Esophagus muscularis mucosa (tissue), 4 donors: Measurements from ENCODE around the gene CACNA1G. TPM values are rescaled to one million over a fixed set of nuclear protein-coding genes. Genes with fewer than 3 reads are reported as not detected.

Experiments
- DNase-seq: peaks from one replicate; pipeline ENCODE4 v3.0.0-alpha.2; 2017; ENCODE audit errors: extremely low spot score
- H3K27ac ChIP-seq, 4 donors: fragments of 200-600 bp; sonication (generic); replicated peaks in 1 of 4; 1 replicate in 3 of 4; 2 replicates in 1 of 4; pipeline ENCODE4 v1.5.1; 2016 to 2019; ENCODE audit warnings: mild to moderate bottlenecking in 1 of 4
- H3K27me3 ChIP-seq, 4 donors: fragments of 200-600 bp; sonication (generic); one replicate each; pipeline versions ENCODE4 v1.5.1 to v1.6.0; 2016 to 2019
- H3K36me3 ChIP-seq, 4 donors: fragments of 200-600 bp; sonication (generic); one replicate each; pipeline ENCODE4 v1.5.1; 2016 to 2019
- H3K4me1 ChIP-seq, 4 donors: fragments of 200-600 bp; sonication (generic); one replicate each; pipeline ENCODE4 v1.5.1; 2016 to 2019
- H3K4me3 ChIP-seq, 4 donors: fragments of 200-600 bp; sonication (generic); 1 replicate in 2 of 4; 2 replicates in 2 of 4; pipeline ENCODE4 v1.5.1; 2016 to 2019; ENCODE audit warnings: mild to moderate bottlenecking in 4 of 4, moderate library complexity in 1 of 4
- H3K9me3 ChIP-seq, 4 donors: fragments of 200-600 bp; sonication (generic); 1 replicate in 3 of 4; 2 replicates in 1 of 4; pipeline ENCODE4 v1.5.1; 2016 to 2019
- CTCF ChIP-seq, 3 experiments: fragments of 200-600 bp in 2 of 3; fragments of 450-650 bp in 1 of 3; sonication (generic) in 2 of 3; IDR thresholded peaks; one replicate each; pipeline ENCODE4 v1.5.1; 2017 to 2019; ENCODE audit warnings: antibody characterized with exemption in 3 of 3, mild to moderate bottlenecking in 2 of 3, moderate library complexity in 1 of 3
- EP300 ChIP-seq: sonication (generic); formaldehyde crosslinking; IDR thresholded peaks from one replicate; pipeline ENCODE4 v1.6.1; 2017; ENCODE audit warnings: antibody characterized with exemption
- POLR2A ChIP-seq: fragments of 450-650 bp; IDR thresholded peaks from one replicate; pipeline ENCODE4 v1.6.1; 2017; ENCODE audit warnings: antibody characterized with exemption, moderate library complexity, mild to moderate bottlenecking, low read depth
- POLR2AphosphoS5 ChIP-seq, 2 donors: sonication (generic); formaldehyde crosslinking; IDR thresholded peaks; one replicate each; pipeline ENCODE4 v1.6.1; 2017; ENCODE audit warnings: antibody characterized with exemption in 2 of 2
- WGBS: methylation state at CpG from one replicate; pipeline ENCODE4 v1.1.5; 2018; 5-methylcytosine and 5-hydroxymethylcytosine counted together
- intact Hi-C: fragments of 100-400 bp; cut with DNase I; formaldehyde crosslinking; loops from one replicate; pipeline ENCODE4 v1.15.1; 2023
- total RNA-seq, 4 donors: library from RNA; depleted of rRNA; stranded (reverse); fragments of >200 nt; gene quantifications; one replicate each; pipeline versions ENCODE4 v1.1.0 to v1.2.1, GENCODE V29; 2016

The CACNA1G gene
- total RNA-seq, 4 donors from 2014 or later: 0.39 to 0.63 (median 0.50) TPM; not detected in 1

- TF ChIP-seq EP300 (no peak), CTCF (IDR thresholded peaks at IDR 0.05) (no peak), POLR2A (no peak), POLR2AphosphoS5 (IDR thresholded peaks at IDR 0.05) (no peak)
- Histone ChIP-seq H3K27ac (no peak overlapping the region), H3K4me1 (peaks cover 0 to 9% (median 0%) of the 10 kb centered on the region in 4 donors), H3K36me3 (no peaks in the 10 kb centered on the region), H3K9me3 (no peaks in the 10 kb centered on the region), H3K4me3 (no peak overlapping the region), H3K27me3 (peaks cover 0 to 9% (median 0%) of the 10 kb centered on the region in 4 donors)
- WGBS: 89% methylated on average over 5 of the region's 7 CpGs
- intact Hi-C loops: no loop called here
- no peak for DNase-seq
Observed at GRCh38 chr17:50615828-50616227, 55.3 kb downstream of the CACNA1G start.

GRCh38 chr17:50618300-50618699 lies 57.8 kb downstream of the CACNA1G start:
- 73% methylated on average over 4 of the region's 4 CpGs for WGBS
- no peak overlapping the region for H3K27ac ChIP-seq

GRCh38 chr17:50618941-50619340 lies 58.4 kb downstream of the CACNA1G start:
- Histone ChIP-seq H3K36me3 (no peaks in the 10 kb centered on the region), H3K9me3 (no peaks in the 10 kb centered on the region), H3K27ac (no peak overlapping the region), H3K27me3 (peaks cover 0 to 28% (median 0%) of the 10 kb centered on the region in 4 donors), H3K4me1 (peaks cover 0 to 1% (median 0%) of the 10 kb centered on the region in 4 donors), H3K4me3 (no peak overlapping the region)
- intact Hi-C loops: no loop called here
- no peak for DNase-seq
- 84% methylated on average over 8 of the region's 11 CpGs for WGBS
- TF ChIP-seq CTCF (IDR thresholded peaks at IDR 0.05) (no peak), POLR2A (no peak), EP300 (no peak), POLR2AphosphoS5 (IDR thresholded peaks at IDR 0.05) (no peak)

More at GRCh38 chr17:50618300-50618699, 57.8 kb downstream of the CACNA1G start:
- DNase-seq: no peak
- intact Hi-C loops: no loop called here
- peaks cover 0 to 21% (median 0%) of the 10 kb centered on the region in 4 donors for H3K27me3 ChIP-seq
- H3K4me1 ChIP-seq: peaks cover 0 to 8% (median 0%) of the 10 kb centered on the region in 4 donors
- H3K36me3 ChIP-seq: no peaks in the 10 kb centered on the region
- TF ChIP-seq CTCF (IDR thresholded peaks at IDR 0.05) (no peak), POLR2AphosphoS5 (IDR thresholded peaks at IDR 0.05) (no peak), EP300 (no peak), POLR2A (no peak)
- H3K9me3 ChIP-seq: no peaks in the 10 kb centered on the region
- no peak overlapping the region for H3K4me3 ChIP-seq

- 86% methylated on average over 4 of the region's 7 CpGs for WGBS
- TF ChIP-seq CTCF (IDR thresholded peaks at IDR 0.05): no peak
- TF ChIP-seq EP300: no peak
- no peak for TF ChIP-seq POLR2AphosphoS5 (IDR thresholded peaks at IDR 0.05)
- no peak for TF ChIP-seq POLR2A
- intact Hi-C loops: no loop called here
Observed at GRCh38 chr17:50619489-50619888, 59.0 kb downstream of the CACNA1G start.

GRCh38 chr17:50620237-50620636 lies 59.7 kb downstream of the CACNA1G start:
- Histone ChIP-seq H3K27ac (no peak overlapping the region), H3K9me3 (no peaks in the 10 kb centered on the region), H3K4me3 (no peak overlapping the region), H3K36me3 (no peaks in the 10 kb centered on the region), H3K27me3 (peaks cover 0 to 30% (median 0%) of the 10 kb centered on the region in 4 donors), H3K4me1 (no peaks in the 10 kb centered on the region)
- no peak for DNase-seq
- no peak for TF ChIP-seq POLR2AphosphoS5 (IDR thresholded peaks at IDR 0.05)
- no peak for TF ChIP-seq EP300
- no peak for TF ChIP-seq POLR2A
- intact Hi-C loops: no loop called here
- 63% methylated on average over 4 of the region's 5 CpGs for WGBS

More at GRCh38 chr17:50619489-50619888, 59.0 kb downstream of the CACNA1G start:
- no peak for DNase-seq
- Histone ChIP-seq H3K27ac (no peak overlapping the region), H3K36me3 (no peaks in the 10 kb centered on the region), H3K9me3 (no peaks in the 10 kb centered on the region), H3K27me3 (peaks cover 0 to 30% (median 0%) of the 10 kb centered on the region in 4 donors), H3K4me1 (no peaks in the 10 kb centered on the region), H3K4me3 (no peak overlapping the region)
